ENCODE results near the gene FYB1. TPM values are rescaled to one million over a fixed set of nuclear protein-coding genes. Genes with fewer than 3 reads are reported as not detected.

FYB1 gene
- total RNA-seq, 1 experiment from 2014 or later = 10.5 TPM

GRCh38 chr5:39260095-39260494 lies 40.7 kb upstream of the FYB1 start:
- Histone ChIP-seq H3K36me3 (ENCODE audit: low read depth) (no peaks in the 10 kb centered on the region), H3F3A (ENCODE audit: insufficient read depth, low read depth) (no peaks in the 10 kb centered on the region), H3K4me3 (no peak overlapping the region), H3K79me2 (ENCODE audit: low read depth) (no peaks in the 10 kb centered on the region), H3K4me1 (replicated peaks; ENCODE audit: insufficient read depth) (peaks cover 13% of the 10 kb centered on the region), H3K27me3 (ENCODE audit: insufficient read depth, low read depth) (no peaks in the 10 kb centered on the region), H3K27ac (no peak overlapping the region), H2AFZ (no peak overlapping the region), H3K9me2 (ENCODE audit: insufficient read depth) (no peaks in the 10 kb centered on the region), H3K4me2 (no peak overlapping the region), H3K9me3 (ENCODE audit: insufficient read depth, low read depth) (no peaks in the 10 kb centered on the region), H4K20me1 (ENCODE audit: insufficient read depth) (no peaks in the 10 kb centered on the region)
- DNase-seq = no peak
- CTCF ChIA-PET = no interaction called here
- POLR2A ChIA-PET (ENCODE audit: unreplicated experiment) = interaction anchor here (0.7 kb wide), 1 partner anchor 1847 kb away, joined by 4 read pairs; no protein-coding TSS in a partner anchor
- BruUV-seq (replicated peaks) = no TSS peak
- intact Hi-C loops (cut with micrococcal nuclease; ENCODE audit: unreplicated experiment) = no loop called here
- no peak for TF ChIP-seq EZH2 (IDR thresholded peaks at IDR 0.05; ENCODE audit: low read depth)
- TF ChIP-seq CTCF (conservative IDR thresholded peaks at IDR 0.05) = no peak

- no TSS peak for BruUV-seq (replicated peaks)
- CTCF ChIA-PET = no interaction called here
- H3K79me2 ChIP-seq (ENCODE audit: low read depth) = no peaks in the 10 kb centered on the region
- H3K4me2 ChIP-seq = no peak overlapping the region
- H3K36me3 ChIP-seq (ENCODE audit: low read depth) = no peaks in the 10 kb centered on the region
- TF ChIP-seq EZH2 (IDR thresholded peaks at IDR 0.05; ENCODE audit: low read depth) (no peak), CTCF (conservative IDR thresholded peaks at IDR 0.05) (no peak)
- H3K9me3 ChIP-seq (ENCODE audit: insufficient read depth, low read depth) = no peaks in the 10 kb centered on the region
- peaks cover 13% of the 10 kb centered on the region for H3K4me1 ChIP-seq (replicated peaks; ENCODE audit: insufficient read depth)
- intact Hi-C loops (cut with micrococcal nuclease; ENCODE audit: unreplicated experiment) = no loop called here
- no peak for DNase-seq
- no peak overlapping the region for H3K27ac ChIP-seq
- H3K9me2 ChIP-seq (ENCODE audit: insufficient read depth) = no peaks in the 10 kb centered on the region
- H3K4me3 ChIP-seq = no peak overlapping the region
- POLR2A ChIA-PET (ENCODE audit: unreplicated experiment) = interaction anchor here (0.6 kb wide), 1 partner anchor 71 kb away, joined by 4 read pairs; no protein-coding TSS in a partner anchor
- no peaks in the 10 kb centered on the region for H3F3A ChIP-seq (ENCODE audit: insufficient read depth, low read depth)
- H2AFZ ChIP-seq = no peak overlapping the region
- H3K27me3 ChIP-seq (ENCODE audit: insufficient read depth, low read depth) = no peaks in the 10 kb centered on the region
- H4K20me1 ChIP-seq (ENCODE audit: insufficient read depth) = no peaks in the 10 kb centered on the region
These were observed 38.2 kb upstream of the FYB1 start for GRCh38 chr5:39257554-39257953.

- POLR2A ChIA-PET (ENCODE audit: unreplicated experiment) = interaction anchor here (0.6 kb wide), 2 partner anchors 70 to 1542 kb away, joined by 4 read pairs; no protein-coding TSS in a partner anchor
- Histone ChIP-seq H2AFZ (peak overlapping the region; percentile 44), H3K36me3 (ENCODE audit: low read depth) (no peaks in the 10 kb centered on the region), H3K9me2 (ENCODE audit: insufficient read depth) (no peaks in the 10 kb centered on the region), H3K4me1 (replicated peaks; ENCODE audit: insufficient read depth) (peaks cover 13% of the 10 kb centered on the region), H3K4me3 (peak overlapping the region; percentile 32; the same call in 1 of the 2 replicates), H3F3A (ENCODE audit: insufficient read depth, low read depth) (no peaks in the 10 kb centered on the region), H4K20me1 (ENCODE audit: insufficient read depth) (no peaks in the 10 kb centered on the region), H3K79me2 (ENCODE audit: low read depth) (no peaks in the 10 kb centered on the region), H3K9me3 (ENCODE audit: insufficient read depth, low read depth) (no peaks in the 10 kb centered on the region), H3K27ac (peak overlapping the region; percentile 62), H3K4me2 (peak overlapping the region; percentile 66), H3K27me3 (ENCODE audit: insufficient read depth, low read depth) (no peaks in the 10 kb centered on the region)
- BruUV-seq (replicated peaks) = no TSS peak
- CTCF ChIA-PET = interaction anchor here (0.6 kb wide), 2 partner anchors 25 to 1035 kb away, joined by 3 to 4 read pairs; no protein-coding TSS in a partner anchor
- intact Hi-C loops (cut with micrococcal nuclease; ENCODE audit: unreplicated experiment) = no loop called here
- no peak for TF ChIP-seq EZH2 (IDR thresholded peaks at IDR 0.05; ENCODE audit: low read depth)
- TF ChIP-seq CTCF (conservative IDR thresholded peaks at IDR 0.05) = no peak
- peak; percentile 26 to 80 for DNase-seq
These were observed 37.3 kb upstream of the FYB1 start for GRCh38 chr5:39256477-39257235.
